CD4-positive, alpha-beta T cell treated with Interleukin-17A for 1 hour (primary cell): ENCODE measurements around the gene SNTG2.

Source experiments
- DNase-seq: peaks from one replicate; pipeline ENCODE4 v3.0.0-alpha.2; 2020

SNTG2 gene

GRCh38 chr2:1010415-1010930 lies 59.8 kb downstream of the SNTG2 start:
- DNase-seq, result no peak

DNA sequence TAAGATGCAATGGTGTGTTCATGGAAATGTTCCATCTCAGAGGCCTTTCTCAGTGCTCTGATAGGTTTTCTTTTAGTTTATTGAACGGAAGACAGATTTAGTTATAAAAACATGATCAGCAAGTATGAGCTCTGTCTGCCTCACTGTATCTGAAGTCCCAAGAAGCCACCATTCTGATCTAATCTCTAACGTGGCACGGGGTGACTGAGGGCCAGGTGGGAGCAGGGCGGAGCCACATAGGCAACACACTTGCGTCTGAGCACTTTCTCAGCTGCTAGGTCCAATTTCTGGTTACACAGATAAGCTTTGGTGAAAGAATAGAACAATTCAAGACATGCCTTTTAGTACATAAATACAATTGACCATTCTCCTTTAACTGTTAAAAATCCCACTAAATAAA lies 60.4 kb downstream of the SNTG2 start:
- DNase-seq, result no peak

GRCh38 chr2:1011985-1012384 lies 61.3 kb downstream of the SNTG2 start:
- no peak for DNase-seq

GRCh38 chr2:1014802-1015201 lies 64.2 kb downstream of the SNTG2 start:
- no peak for DNase-seq

- DNase-seq, result no peak
Observed at GRCh38 chr2:1016500-1016899, 65.9 kb downstream of the SNTG2 start.

GRCh38 chr2:1017827-1018226 lies 67.2 kb downstream of the SNTG2 start:
- no peak for DNase-seq

- no peak for DNase-seq
Observed at GRCh38 chr2:1020206-1020605, 69.6 kb downstream of the SNTG2 start.

- no peak for DNase-seq
Observed at GRCh38 chr2:1022178-1022577, 71.5 kb downstream of the SNTG2 start.

DNA sequence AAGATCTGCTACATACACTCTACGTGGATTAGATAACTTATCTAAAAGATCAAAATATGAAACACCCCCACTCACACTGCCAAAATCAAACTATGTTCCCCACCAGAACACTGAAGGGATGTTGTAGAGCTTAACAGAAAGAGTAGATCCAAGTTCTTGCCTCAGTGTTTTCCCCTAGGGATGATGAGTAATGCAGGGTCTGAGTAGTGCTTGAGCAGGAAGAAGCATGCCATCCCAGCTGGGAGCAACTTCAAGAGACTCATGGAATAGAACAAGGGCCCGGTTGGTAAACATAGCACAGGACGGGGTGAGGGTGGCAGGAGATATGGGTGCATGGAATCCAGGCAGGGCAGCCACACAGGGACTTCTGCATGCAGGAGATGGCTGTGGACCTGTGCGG lies 74.3 kb downstream of the SNTG2 start:
- DNase-seq, result no peak

DNA sequence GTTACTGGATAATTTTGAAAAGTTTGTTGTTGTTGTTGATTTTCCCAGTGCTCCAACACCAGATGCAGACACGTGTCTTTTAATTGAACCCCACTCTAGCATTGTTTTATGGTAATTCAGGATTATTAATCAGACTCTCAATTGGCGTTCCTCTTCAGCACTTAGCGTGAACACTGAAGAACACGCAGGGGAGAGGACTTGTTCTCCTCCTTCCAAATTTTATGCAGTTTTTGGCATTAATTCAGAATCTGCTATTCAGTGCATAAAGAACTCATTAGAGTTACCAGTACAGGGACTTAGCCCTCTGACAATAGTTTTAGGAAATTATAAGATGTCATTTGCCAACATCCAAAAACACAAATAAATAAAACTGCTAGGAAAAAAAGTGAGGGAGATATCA lies 75.5 kb downstream of the SNTG2 start:
- DNase-seq, result no peak

GRCh38 chr2:1028831-1029230 lies 78.2 kb downstream of the SNTG2 start:
- DNase-seq, result no peak

DNA sequence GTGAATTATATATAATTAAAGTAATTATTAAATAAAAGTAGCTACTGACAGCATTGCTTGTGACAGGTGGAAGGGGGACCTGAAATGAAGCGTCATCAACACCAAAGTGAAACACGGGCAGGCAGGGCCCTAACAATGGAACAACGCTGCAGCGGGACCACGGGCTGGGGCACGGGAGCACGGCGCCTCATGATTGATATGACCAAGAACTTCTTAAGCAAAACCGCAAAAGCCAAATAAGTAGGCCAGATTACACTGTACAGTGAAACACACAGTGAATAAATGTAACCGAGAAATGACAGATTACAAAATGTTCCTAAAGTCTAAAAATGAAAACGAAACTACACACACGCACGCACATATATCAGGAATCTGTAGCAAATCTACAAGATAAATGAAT lies 81.4 kb downstream of the SNTG2 start:
- DNase-seq, result peak; percentile 15

DNA sequence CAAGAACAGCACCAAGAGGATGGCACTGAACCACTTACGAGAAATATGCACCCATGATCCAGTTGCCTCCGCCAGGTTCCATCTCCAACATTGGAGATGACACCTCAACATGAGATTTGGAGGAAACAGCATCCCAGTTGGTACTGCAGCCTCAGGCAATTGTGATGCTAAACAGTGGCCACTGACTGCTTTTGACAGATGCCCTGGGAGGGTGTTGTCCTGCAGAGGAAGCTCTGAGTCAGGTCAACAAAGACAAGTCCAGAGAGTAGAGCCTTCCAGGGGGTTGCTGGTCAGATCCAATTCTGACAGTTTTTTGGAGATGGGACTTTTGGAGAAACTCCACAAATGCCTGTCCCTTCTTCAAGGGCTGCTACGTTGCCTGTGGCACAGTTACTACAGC lies 82.4 kb downstream of the SNTG2 start:
- DNase-seq, result no peak

GRCh38 chr2:1037066-1037465 lies 86.4 kb downstream of the SNTG2 start:
- no peak for DNase-seq

GRCh38 chr2:1039549-1039948 lies 88.9 kb downstream of the SNTG2 start:
- DNase-seq, result no peak

DNA sequence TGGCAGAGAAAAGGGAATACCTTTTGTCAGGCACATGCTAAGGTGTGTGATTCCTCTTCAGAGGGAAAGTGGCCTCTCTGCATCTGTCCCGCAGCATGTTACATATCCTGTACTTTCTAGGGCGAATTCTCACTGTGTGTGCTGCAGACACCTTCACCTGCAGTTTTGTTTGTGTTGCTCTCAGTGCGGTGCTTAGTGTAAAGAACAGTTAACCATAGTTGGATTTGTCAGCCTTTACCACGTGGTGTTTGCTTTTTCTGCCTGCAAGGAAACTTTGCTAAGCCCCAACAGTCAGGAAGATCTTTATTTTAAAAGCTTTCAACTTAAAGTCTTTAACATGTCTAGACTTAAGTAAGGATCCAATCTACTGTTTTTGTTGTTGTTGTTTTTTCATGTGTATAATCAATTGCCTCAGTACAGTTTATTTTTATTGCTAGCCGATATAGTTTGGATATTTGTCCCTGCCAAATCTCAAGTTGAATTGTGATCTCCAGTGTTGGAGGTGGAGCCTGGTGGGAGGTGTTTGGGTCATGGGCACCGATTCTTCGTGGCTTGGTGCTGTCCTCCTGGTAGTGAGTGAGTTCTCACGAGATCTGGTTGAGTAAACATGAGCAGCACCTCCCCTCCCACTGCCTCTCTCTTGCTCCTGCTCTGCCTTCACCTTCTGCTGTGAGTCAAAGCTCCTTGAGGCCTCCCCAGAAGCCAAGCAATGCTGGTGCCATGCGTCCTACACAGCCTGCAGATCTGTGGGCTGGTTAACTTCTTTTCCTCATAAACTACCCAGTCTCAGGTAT lies 90.6 kb downstream of the SNTG2 start:
- DNase-seq, result no peak

- DNase-seq, result no peak
Observed at GRCh38 chr2:1045109-1045508, 94.5 kb downstream of the SNTG2 start.

DNA sequence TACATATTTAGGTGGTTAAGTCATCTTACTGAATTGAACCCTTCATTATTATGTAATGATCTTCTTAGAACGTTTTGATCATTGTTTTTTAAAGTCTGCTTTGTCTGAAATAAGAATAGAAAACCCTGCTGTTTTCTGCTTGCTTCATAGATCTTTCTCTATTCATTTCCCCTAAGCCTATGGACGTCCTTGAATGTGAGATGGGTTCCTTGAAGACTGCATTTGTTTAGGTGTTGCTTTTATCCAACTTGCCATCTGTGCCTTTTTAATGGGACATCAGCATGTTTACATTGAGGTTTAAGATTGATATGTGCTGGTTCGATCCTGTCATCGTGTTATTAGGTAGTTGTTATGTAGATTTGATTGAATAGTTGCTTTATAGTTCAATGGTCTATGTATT lies 95.4 kb downstream of the SNTG2 start:
- DNase-seq, result no peak

DNA sequence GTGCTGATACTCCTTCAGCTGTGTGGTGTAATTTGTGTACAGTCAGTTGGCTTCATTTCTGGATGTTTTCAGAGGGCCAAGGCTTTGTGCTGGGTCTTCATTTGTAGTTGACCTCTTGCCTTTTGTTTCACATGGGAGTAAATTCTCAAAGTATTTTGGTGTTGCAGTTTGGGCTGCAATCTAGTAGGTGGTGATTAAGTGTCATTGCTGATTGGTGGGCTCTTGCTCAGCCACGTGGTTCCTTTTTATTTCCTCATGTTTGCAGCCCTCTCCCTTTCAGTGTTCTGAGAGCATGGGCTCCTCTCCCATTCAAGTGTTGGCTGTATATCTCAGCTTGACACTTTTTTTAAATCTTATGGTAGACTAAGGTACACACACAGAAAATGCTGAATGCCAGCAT lies 96.8 kb downstream of the SNTG2 start:
- peak; percentile 1 for DNase-seq

DNA sequence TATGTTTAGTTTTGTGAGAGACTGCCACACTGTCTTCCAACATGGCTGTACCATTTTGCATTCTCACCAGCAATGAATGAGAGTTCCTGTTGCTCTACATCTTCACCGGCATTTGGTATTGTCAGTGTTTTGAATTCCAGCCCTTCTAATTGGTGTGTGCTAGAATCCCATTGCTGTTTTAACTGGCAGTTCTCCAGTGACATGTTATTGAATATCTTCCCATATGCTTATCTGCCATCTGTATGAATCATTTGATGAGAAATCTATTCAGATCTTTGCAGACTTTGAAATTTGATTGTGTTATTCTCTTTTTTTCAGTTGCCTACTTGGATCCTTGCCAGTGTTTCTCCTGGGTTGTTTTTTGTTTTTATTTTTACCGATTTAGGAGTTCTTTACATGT lies 99.0 kb downstream of the SNTG2 start:
- no peak for DNase-seq

DNA sequence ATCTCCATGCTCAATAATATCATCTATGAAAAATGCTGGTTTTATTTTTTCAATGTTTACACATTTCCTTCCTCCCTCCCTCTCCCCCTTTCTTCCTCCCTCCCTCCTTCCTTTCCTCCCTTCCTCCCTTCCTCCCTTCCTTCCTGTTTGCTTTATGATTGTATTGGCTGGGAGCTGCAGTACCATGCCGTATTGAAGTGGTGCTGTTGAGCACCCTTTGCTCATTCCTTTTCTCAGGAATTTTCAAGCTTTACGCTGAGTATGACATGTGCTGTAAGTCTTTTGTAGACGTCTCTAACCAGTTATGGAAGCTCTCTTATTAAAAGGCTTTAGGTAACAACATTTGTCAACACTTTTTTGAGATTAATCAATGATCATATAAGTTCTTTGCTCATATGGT lies 100.4 kb downstream of the SNTG2 start:
- DNase-seq, result no peak

DNA sequence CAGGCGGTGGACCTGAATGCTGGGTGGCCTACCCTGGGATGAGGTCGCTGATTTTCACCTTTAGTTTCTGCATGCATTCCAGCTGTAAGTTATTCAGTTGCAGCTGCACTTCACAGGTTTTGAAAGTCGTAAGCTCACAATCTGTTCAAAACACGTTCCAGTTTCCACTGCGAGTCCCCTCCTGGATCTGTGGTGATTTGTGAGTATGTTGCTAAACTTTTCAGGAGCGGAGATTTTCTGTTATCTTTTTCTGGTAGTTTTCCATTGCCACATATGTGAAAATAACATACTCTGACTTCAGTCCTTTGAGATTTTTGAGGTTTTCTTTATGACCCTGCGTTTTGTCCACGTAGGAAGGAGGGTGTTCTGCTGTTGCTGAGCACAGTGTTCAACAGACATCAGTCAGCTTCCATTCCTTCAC lies 102.1 kb downstream of the SNTG2 start:
- no peak for DNase-seq

GRCh38 chr2:1053786-1054185 lies 103.1 kb downstream of the SNTG2 start:
- DNase-seq, result no peak

- no peak for DNase-seq
Observed at GRCh38 chr2:1054399-1054798, 103.8 kb downstream of the SNTG2 start.

GRCh38 chr2:1055014-1055595 lies 104.5 kb downstream of the SNTG2 start:
- no peak for DNase-seq
